CD4-positive, CD25-positive, alpha-beta regulatory T cell (primary cell): Measurements from ENCODE around the gene KRTAP21-1. TPM values are rescaled to one million over a fixed set of nuclear protein-coding genes. Genes with fewer than 3 reads are reported as not detected.
"Not testable (repeated sequence)": the region's sequence is repeated elsewhere in the genome, so short reads cannot be mapped to it uniquely, and the experiment has no call there.

Experiments used
- ATAC-seq, 2 donors: fragments of 150-1000 bp; cut with Tn5 transposase; one replicate each; pipeline ENCODE4 v1.10.0; 2021; ENCODE audit warnings: low read depth in 2 of 2, moderate number of reproducible peaks in 2 of 2, moderate library complexity in 1 of 2
- DNase-seq, 3 donors: peaks; one replicate each; pipeline versions ENCODE4 v3.0.0 to v3.0.0-alpha.2; 2012 to 2022; ENCODE audit warnings: mixed read lengths in 1 of 3
- H3K27ac ChIP-seq: one replicate; pipeline ENCODE4 v1.7.0; 2013; ENCODE audit warnings: mild to moderate bottlenecking, low read length; ENCODE audit not compliant: insufficient read depth, poor library complexity, severe bottlenecking
- H3K27me3 ChIP-seq: one replicate; pipeline ENCODE4 v1.7.0; 2013; ENCODE audit warnings: low read length; ENCODE audit not compliant: control insufficient read depth, insufficient read depth
- H3K36me3 ChIP-seq: one replicate; pipeline ENCODE4 v1.7.0; 2013; ENCODE audit warnings: mild to moderate bottlenecking, low read length, moderate library complexity; ENCODE audit not compliant: control insufficient read depth, insufficient read depth
- H3K4me1 ChIP-seq: 2 replicates; pipeline ENCODE4 v1.7.0; 2013; ENCODE audit warnings: mild to moderate bottlenecking, low read length; ENCODE audit not compliant: insufficient read depth, control insufficient read depth, poor library complexity, severe bottlenecking
- H3K4me3 ChIP-seq: one replicate; pipeline ENCODE4 v1.7.0; 2013; ENCODE audit warnings: low read depth, mild to moderate bottlenecking, low read length, moderate library complexity
- H3K9me3 ChIP-seq, 2 experiments: 1 replicate in 1 of 2; 2 replicates in 1 of 2; pipeline ENCODE4 v1.7.0; 2013; ENCODE audit warnings: low read length in 2 of 2, mild to moderate bottlenecking in 1 of 2, moderate library complexity in 1 of 2; ENCODE audit not compliant: control insufficient read depth in 2 of 2
- H3K27ac Mint-ChIP-seq, 3 donors: one replicate each; pipeline ENCODE4 v1.8.0; 2020 to 2022; ENCODE audit warnings: mild to moderate bottlenecking in 3 of 3, mixed read lengths in 3 of 3, moderate library complexity in 2 of 3
- H3K27me3 Mint-ChIP-seq: one replicate; pipeline ENCODE4 v1.8.0; 2022; ENCODE audit warnings: mild to moderate bottlenecking, mixed read lengths
- H3K36me3 Mint-ChIP-seq: one replicate; pipeline ENCODE4 v1.8.0; 2020; ENCODE audit warnings: mixed read lengths
- H3K4me1 Mint-ChIP-seq, 4 donors: one replicate each; pipeline ENCODE4 v1.8.0; 2020 to 2022; ENCODE audit warnings: mixed read lengths in 4 of 4, mild to moderate bottlenecking in 1 of 4
- H3K4me3 Mint-ChIP-seq, 4 donors: one replicate each; pipeline ENCODE4 v1.8.0; 2020 to 2022; ENCODE audit warnings: mild to moderate bottlenecking in 4 of 4, mixed read lengths in 4 of 4, moderate library complexity in 3 of 4
- H3K9me3 Mint-ChIP-seq, 7 donors: one replicate each; pipeline ENCODE4 v1.8.0; 2020 to 2022; ENCODE audit warnings: mixed read lengths in 7 of 7, mild to moderate bottlenecking in 3 of 7, moderate library complexity in 2 of 7
- polyA plus RNA-seq, 4 donors: library from polyadenylated mRNA; unstranded; fragments of 300-500 nt; fragmentation: Illumina TruSeq; gene quantifications; one replicate each; pipeline ENCODE4 v1.2.3, GENCODE V29; 2021
- total RNA-seq: library from RNA; stranded (reverse); gene quantifications from one replicate; pipeline ENCODE4 v1.2.3, GENCODE V29; 2022

Gene KRTAP21-1
- not detected for total RNA-seq
- polyA plus RNA-seq = not detected

DNA sequence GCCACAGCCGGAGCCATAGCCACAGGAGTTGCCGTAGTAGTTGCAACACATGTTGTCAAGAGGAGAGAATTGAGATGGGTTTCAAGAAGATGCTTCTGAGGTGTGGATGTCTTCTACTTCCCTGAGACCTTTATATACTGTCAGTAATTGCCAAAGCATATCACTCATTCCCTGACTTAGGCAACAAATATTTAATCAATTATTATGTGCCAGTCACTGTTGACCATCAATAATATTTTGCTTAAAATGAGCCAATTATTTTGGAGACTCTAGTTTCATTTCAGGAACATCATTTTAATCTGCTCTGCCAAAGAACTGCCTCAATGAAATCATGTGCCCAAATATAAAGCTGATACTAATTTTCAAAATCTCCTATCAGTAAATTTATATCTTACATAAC, at the start of gene KRTAP21-1:
KRTAP21-1 (minus strand) TSS at position 101 of the 400 bp plus-strand sequence; CDS start at position 51, 50 bp downstream.
- not testable (repeated sequence) for H3K4me3 ChIP-seq, H3K27me3 ChIP-seq, H3K36me3 Mint-ChIP-seq, DNase-seq, H3K27me3 Mint-ChIP-seq, H3K4me1 Mint-ChIP-seq, H3K36me3 ChIP-seq, H3K9me3 ChIP-seq, H3K4me1 ChIP-seq, ATAC-seq, H3K27ac Mint-ChIP-seq, H3K4me3 Mint-ChIP-seq, H3K27ac ChIP-seq, H3K9me3 Mint-ChIP-seq

DNA sequence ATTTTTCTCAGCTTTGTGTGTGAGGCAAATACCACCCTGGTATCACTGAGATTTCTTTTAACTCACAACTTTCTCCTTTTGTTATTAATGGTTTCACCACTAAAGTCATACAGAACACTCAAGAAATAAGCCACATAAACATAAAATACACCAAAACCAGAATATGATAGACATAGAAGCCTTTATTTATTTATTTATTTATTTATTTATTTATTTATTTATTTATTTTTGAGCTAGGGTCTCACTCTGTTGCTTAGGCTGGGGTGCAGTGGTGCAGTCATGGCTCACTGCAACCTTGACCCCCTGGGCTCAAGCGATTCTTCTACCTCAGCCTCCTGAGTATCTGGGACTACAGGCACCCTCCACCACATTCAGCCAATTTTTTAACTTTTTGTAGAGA, 45.4 kb upstream of the KRTAP21-1 start:
- Histone ChIP-seq H3K36me3 (no peaks in the 10 kb centered on the region), H3K27ac (no peak overlapping the region), H3K9me3 (no peaks in the 10 kb centered on the region), H3K4me3 (no peak overlapping the region), H3K27me3 (no peaks in the 10 kb centered on the region), H3K4me1 (no peaks in the 10 kb centered on the region)
- Mint-ChIP-seq H3K36me3 (no peaks in the 10 kb centered on the region), H3K9me3 (peaks cover 0 to 4% (median 0%) of the 10 kb centered on the region in 7 donors), H3K27me3 (peaks cover 14% of the 10 kb centered on the region), H3K4me1 (no peaks in the 10 kb centered on the region), H3K4me3 (no peak overlapping the region), H3K27ac (peak overlapping the region in 1 of 3 donors; percentile 20)
- ATAC-seq = no peak
- DNase-seq = no peak

DNA sequence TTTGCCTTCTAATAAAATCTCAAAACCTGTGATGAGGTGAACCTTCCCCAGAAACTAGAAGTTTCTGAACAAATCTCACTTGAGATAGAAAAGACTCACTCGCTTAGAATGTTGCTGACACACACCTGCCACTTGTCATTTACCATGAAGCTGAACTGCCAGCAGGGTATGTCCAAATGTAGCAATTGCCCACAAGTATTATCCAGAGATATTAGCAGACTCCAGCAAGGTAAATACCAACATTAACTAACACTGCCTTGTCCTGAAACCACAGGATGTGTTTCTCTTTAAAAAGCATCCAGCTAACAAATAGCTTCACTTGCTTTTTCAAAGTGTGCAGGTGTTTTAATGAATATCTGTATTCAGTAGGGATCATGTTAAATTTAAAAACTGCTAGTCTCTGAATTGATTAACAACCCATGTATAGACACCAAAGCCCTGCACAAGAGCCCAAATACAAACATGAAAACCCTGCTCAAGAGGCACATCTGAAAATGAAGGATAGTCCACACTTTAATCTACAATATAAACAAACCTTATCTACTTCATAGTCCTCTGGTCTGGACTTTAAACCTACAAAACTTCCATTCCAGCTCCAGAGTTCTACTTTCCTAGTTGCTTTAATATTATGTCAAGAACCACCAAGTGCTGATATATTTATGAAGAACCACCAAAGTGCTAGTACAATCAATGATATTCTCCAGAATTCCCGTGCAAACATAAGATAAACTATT, 38.5 kb upstream of the KRTAP21-1 start:
- H3K27me3 Mint-ChIP-seq = peaks cover 4% of the 10 kb centered on the region
- H3K27ac Mint-ChIP-seq = no peak overlapping the region
- no peak overlapping the region for H3K4me3 ChIP-seq
- no peaks in the 10 kb centered on the region for H3K4me1 ChIP-seq
- no peaks in the 10 kb centered on the region for H3K27me3 ChIP-seq
- no peaks in the 10 kb centered on the region for H3K4me1 Mint-ChIP-seq
- no peaks in the 10 kb centered on the region for H3K9me3 ChIP-seq
- no peaks in the 10 kb centered on the region for H3K36me3 Mint-ChIP-seq
- H3K27ac ChIP-seq = no peak overlapping the region
- DNase-seq (no peak), ATAC-seq (no peak)
- H3K36me3 ChIP-seq = no peaks in the 10 kb centered on the region
- H3K9me3 Mint-ChIP-seq = peaks cover 0 to 2% (median 0%) of the 10 kb centered on the region in 7 donors
- H3K4me3 Mint-ChIP-seq = no peak overlapping the region

DNA sequence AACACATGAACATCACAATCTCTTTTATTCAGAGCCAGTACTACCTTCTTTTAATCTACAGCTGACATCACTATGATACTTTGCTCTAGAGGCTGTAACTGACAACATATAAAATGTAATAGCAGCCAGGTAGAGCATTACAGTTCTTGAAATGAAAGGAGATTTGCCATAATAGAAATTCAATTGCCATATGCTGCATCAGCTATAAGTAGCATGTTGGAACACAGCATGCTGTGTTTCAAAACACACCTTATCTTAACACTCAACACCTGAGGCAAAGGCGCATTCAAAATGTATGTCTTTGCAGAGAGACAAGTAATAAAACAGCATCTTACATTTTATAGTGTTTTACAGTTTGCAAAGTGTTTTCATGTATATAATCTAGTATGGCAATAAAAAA, 24.0 kb upstream of the KRTAP21-1 start:
- DNase-seq (no peak), ATAC-seq (no peak)
- Mint-ChIP-seq H3K9me3 (peaks cover 0 to 1% (median 0%) of the 10 kb centered on the region in 7 donors), H3K36me3 (no peaks in the 10 kb centered on the region), H3K4me3 (no peak overlapping the region), H3K27ac (no peak overlapping the region), H3K4me1 (no peaks in the 10 kb centered on the region), H3K27me3 (no peaks in the 10 kb centered on the region)
- Histone ChIP-seq H3K27ac (no peak overlapping the region), H3K4me1 (no peaks in the 10 kb centered on the region), H3K36me3 (no peaks in the 10 kb centered on the region), H3K9me3 (no peaks in the 10 kb centered on the region), H3K4me3 (no peak overlapping the region), H3K27me3 (no peaks in the 10 kb centered on the region)

DNA sequence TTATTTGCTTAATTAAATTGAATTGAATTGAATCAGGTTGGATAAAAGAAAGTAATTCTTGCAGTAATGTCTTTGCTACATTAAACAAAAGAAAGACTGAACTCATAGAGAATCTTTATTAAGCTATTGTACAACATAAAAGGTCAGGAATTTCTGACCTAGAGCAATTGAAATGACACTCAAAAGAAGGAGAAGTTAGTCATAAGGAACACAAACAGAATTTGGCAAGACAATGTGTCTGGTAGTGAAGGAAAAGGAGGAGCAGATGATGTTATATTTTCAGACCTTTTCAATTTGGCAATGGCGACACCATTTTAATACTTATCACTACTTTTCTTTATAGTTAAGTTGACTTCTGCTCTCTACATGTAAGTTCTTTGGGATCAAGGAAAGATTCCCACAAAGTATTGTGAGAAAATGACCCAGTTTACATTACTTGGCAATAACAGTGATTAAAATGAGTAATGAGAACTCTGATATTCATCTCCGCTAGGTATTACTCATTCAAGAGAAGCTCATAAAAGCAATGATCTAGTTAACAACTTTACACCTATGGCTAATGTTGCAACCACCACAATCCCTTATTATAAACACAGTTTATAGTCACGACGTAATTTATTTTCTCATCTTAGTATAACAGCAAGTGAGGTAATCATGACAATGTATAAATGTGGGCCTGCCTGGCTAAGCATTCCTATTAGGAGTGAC, 14.7 kb upstream of the KRTAP21-1 start:
- H3K27me3 Mint-ChIP-seq = no peaks in the 10 kb centered on the region
- H3K27ac Mint-ChIP-seq = no peak overlapping the region
- no peaks in the 10 kb centered on the region for H3K36me3 ChIP-seq
- peaks cover 0 to 4% (median 1%) of the 10 kb centered on the region in 7 donors for H3K9me3 Mint-ChIP-seq
- no peaks in the 10 kb centered on the region for H3K9me3 ChIP-seq
- no peak overlapping the region for H3K27ac ChIP-seq
- ATAC-seq = no peak
- no peak overlapping the region for H3K4me3 Mint-ChIP-seq
- H3K4me1 ChIP-seq = no peaks in the 10 kb centered on the region
- no peak for DNase-seq
- H3K4me1 Mint-ChIP-seq = no peaks in the 10 kb centered on the region
- no peaks in the 10 kb centered on the region for H3K36me3 Mint-ChIP-seq
- H3K4me3 ChIP-seq = no peak overlapping the region
- H3K27me3 ChIP-seq = no peaks in the 10 kb centered on the region

DNA sequence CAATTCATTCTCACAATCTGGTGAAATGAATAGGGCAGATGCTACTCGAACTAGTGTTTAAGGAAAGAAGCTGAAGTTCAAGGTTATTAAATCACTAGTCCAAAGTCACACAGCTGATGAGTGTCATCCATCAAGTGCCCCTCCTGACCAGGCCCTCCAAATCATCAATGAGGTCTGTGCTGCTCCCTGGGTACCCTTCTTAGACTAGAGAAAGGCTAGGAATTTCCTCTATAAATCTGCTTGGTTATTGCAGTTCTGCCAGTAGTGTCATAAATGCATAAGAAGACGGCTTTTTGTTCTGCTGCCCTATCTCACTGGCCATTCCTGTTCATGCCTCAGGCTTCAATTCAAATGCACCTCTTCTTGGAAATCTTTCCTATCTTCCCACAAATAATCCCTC, 5.5 kb upstream of the KRTAP21-1 start:
- Mint-ChIP-seq H3K27ac (no peak overlapping the region), H3K4me1 (peaks cover 0 to 6% (median 0%) of the 10 kb centered on the region in 4 donors), H3K9me3 (peaks cover 0 to 12% (median 0%) of the 10 kb centered on the region in 7 donors), H3K36me3 (no peaks in the 10 kb centered on the region), H3K27me3 (peaks cover 3% of the 10 kb centered on the region), H3K4me3 (no peak overlapping the region)
- no peaks in the 10 kb centered on the region for H3K9me3 ChIP-seq
- no peak overlapping the region for H3K4me3 ChIP-seq
- no peak overlapping the region for H3K27ac ChIP-seq
- no peaks in the 10 kb centered on the region for H3K27me3 ChIP-seq
- no peaks in the 10 kb centered on the region for H3K36me3 ChIP-seq
- ATAC-seq (no peak), DNase-seq (no peak)
- H3K4me1 ChIP-seq = no peaks in the 10 kb centered on the region

DNA sequence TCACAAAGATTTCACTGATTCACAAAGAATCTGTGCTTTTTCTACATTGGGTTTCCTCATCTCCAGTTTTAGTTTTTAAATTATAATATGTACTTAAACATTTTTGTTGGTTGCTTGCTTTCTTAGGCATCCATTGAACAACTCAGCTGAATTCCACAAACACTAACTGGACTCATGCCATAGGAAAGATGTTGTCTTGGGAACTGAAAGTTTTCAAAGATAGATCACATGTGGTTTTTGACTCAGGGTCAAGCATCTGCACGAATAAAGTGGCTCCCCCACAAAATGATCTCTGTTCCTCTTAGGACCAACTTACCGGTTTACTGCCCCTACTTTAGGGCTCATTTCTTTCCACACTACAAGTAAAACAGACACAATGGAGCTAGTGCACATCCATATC, 3.1 kb upstream of the KRTAP21-1 start:
- H3K4me3 ChIP-seq = no peak overlapping the region
- H3K27ac ChIP-seq = no peak overlapping the region
- H3K4me3 Mint-ChIP-seq = no peak overlapping the region
- H3K27me3 Mint-ChIP-seq = peaks cover 5% of the 10 kb centered on the region
- H3K4me1 Mint-ChIP-seq = peaks cover 0 to 6% (median 0%) of the 10 kb centered on the region in 4 donors
- DNase-seq (no peak), ATAC-seq (no peak)
- no peaks in the 10 kb centered on the region for H3K9me3 ChIP-seq
- H3K27me3 ChIP-seq = no peaks in the 10 kb centered on the region
- H3K36me3 ChIP-seq = no peaks in the 10 kb centered on the region
- H3K9me3 Mint-ChIP-seq = peaks cover 0 to 6% (median 0%) of the 10 kb centered on the region in 7 donors
- H3K36me3 Mint-ChIP-seq = no peaks in the 10 kb centered on the region
- H3K27ac Mint-ChIP-seq = no peak overlapping the region
- no peaks in the 10 kb centered on the region for H3K4me1 ChIP-seq

DNA sequence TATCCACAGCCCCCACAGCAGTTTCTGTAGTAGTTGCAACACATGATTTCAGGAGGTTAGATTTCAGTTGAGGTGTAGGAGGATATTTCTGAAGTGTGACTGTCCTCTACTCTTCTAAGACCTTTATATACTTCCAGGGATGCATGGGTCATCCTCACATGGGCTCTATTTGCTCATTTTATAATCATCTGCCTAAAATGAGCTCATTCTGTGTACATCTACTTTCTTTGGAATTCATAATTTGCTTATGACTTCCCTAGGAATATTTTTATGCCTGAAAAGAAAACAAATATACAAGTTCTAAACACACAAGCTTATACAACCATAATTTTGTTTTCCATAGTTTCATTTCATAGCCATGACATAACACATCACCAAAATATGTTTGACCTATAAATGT, 8.1 kb downstream of the KRTAP21-1 start, which contains the start of gene KRTAP21-2:
KRTAP21-2 (minus strand) TSS at position 101 of the 400 bp plus-strand sequence; CDS start at position 44, 57 bp downstream.
- Histone ChIP-seq H3K4me1 (no peaks in the 10 kb centered on the region), H3K27me3 (no peaks in the 10 kb centered on the region), H3K9me3 (no peaks in the 10 kb centered on the region), H3K4me3 (no peak within 1 kb of the TSS), H3K36me3 (no peaks in the 10 kb centered on the region), H3K27ac (no peak within 1 kb of the TSS)
- DNase-seq (no peak), ATAC-seq (no peak)
- H3K4me1 Mint-ChIP-seq = no peaks in the 10 kb centered on the region
- no peaks in the 10 kb centered on the region for H3K36me3 Mint-ChIP-seq
- H3K4me3 Mint-ChIP-seq = no peak within 1 kb of the TSS
- H3K27me3 Mint-ChIP-seq = no peaks in the 10 kb centered on the region
- peaks cover 0 to 11% (median 2%) of the 10 kb centered on the region in 7 donors for H3K9me3 Mint-ChIP-seq
- H3K27ac Mint-ChIP-seq = no peak within 1 kb of the TSS
